NCI-H510A (cell line): ENCODE results near the gene GBX2.

ENCODE experiments used
- DNase-seq: peaks from one replicate; lab custom pipeline; 2025; lab: John Stamatoyannopoulos, UW

The GBX2 gene

DNA sequence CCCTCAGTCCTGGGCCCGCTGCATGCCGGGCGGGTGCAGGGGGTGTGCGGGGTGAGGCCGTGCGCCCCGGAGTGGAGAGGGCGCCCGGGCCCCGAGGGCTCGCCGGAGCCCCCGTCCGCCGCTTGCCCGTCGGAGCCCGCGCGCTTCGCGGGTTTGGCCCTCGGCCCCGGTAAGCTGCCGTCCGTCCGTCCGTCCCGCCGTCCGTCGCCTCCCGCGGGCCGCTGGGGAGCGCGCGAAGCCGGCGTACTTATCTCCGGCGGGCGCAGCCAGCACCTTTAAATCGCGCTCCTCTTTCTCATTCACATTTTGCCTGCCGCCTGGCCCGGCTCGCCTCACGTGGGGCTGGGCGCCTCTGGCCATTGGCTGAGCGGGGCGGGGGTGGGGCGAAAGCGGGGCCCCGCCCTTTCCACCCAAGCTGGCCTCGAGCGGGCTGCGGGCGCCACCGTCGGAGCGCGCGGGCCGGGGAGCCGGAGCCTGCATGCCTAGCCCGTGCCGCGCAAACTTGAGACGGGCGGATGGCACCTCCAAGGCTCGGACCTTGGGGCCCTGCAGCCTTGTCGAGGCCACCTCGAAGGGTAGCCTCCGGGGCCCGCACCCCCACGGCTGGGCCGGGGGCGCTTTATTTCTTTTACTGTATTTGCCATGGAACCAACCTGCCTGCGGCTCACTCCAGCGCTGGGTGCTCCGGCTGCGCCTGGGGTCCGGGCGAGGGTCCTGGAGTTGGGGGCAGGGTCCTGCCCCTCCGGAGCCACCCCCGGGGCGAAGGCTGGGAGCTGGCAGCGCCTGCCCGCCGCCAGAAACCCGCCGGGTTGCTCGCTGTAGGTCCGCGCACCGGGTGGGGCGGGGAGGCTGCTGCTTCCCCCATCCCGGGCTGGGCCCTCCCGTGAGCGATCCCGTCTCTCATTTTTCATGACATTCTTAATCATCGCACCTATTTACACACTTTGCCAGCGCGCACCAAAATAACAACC, at the start of gene GBX2:
TSS of gene GBX2 (minus strand) at position 277 of the 971 bp plus-strand sequence. CDS start 415 bp downstream, outside the sequence.
- peak; percentile 81 for DNase-seq

DNA sequence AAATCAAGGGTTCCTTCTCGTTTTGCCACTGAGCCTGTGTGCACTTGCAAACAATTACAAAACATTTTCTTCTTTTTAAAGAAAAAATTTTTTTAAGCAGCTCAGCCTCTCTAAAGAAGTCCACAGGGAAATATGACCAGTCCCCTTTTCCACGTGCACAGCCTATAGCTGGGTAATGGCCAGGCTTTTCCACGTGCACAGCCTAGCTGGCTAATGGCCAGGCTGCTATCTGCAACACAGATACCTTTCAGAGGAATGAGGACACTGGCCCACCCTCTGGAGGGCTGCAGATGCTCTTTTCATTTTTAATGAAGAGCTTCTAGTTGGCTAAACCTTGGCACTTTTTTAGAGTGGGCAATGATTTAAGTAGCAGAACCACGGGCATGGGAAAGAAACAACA, 49.7 kb upstream of the GBX2 start:
- no peak for DNase-seq

DNA sequence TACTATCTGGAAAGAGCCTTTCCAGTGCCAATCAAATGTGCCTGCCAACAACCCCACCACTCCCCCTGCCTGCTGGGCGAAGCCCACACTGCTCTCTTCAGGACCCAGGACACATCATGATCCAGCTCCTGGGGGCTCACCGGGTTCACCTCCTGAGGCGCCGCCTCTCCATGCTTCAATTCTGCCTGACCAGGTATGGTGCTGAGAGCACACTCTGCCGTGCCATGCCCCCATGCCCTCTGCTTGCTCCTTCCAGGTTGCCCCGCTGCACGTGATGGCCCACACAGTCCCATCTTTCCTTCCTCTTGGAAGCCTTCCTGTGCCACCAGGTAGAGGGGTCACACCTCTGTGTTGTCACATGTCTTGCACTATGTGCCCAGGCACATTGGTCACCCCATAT, 48.5 kb upstream of the GBX2 start:
- no peak for DNase-seq

DNA sequence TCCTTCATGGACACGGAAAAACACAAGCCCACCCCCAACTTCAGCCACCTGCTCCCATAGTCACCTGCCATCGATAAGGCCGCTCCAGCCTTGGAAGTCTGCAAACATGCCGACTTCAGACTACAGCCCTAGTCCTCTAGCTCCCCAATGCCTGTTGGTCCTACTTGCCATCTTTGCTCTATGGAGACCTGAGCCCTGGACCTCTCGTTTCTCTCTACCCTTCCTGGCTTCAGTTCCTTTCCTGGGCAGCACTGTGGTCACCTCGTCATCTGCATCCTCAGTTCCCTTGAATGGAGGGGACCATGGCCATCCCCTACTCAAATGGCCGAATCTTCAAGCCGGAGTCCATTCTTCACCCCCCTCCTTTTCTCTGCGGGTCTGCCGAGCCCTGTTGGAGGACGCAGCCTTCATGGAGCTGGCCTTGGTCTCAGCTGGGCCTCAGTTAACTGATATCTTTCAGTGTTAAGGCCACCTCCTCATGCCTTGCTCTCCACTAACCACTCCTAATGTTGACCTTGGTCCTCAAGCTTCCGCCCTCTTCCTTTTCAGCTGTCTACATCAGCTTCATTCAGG, 47.7 kb upstream of the GBX2 start:
- peak; percentile 84 for DNase-seq

DNA sequence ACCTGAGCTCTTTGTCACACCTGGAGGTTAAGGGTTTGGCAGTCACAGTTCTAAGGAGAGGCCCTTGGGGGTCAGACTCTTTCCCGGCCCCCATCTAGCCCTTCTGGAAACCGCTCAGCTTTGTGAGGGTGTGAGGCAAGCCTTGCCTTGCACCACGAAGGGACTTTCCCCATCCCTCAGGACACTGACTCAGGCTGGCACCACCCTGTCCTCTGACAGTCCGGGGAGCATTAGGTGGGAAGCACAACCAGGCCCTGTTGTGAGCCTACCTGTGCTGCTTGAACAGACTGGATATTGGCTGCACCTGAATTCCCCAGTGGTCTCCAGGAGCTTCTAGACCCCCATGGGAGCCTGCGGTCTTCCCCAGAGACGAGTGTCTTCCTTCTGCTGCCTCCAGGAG, 47.0 kb upstream of the GBX2 start:
- DNase-seq: no peak

DNA sequence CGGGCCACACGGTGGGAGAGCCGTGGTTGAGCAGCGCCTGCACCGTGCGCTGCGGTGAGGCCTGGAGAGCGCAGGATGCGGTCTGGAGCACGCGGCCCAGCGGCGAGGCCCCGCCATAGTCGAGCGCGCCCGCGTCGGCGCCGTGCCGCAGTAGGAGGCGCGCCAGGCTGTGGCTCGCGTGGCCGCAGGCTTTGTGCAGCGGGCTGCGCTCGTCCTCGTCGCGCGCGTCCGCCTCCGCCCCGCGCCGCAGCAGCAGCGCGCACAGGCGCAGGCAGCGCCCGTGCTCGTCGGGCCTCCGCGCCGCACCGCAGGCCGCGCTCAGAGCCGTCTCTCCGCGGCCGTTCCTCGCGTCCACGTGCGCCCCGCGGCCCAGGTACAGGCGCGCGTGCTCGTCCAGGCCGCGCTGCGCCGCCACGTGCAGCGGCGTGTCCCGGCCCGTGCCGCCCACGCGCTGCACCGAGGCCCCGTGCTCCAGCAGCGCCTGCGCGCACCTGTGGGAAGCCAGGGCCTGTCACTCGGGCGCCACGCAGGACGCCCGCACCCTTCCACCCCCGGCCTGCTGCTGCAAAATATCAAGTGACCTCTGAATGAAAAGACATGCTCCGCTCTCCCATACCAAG, 46.3 kb upstream of the GBX2 start:
- DNase-seq: no peak

DNA sequence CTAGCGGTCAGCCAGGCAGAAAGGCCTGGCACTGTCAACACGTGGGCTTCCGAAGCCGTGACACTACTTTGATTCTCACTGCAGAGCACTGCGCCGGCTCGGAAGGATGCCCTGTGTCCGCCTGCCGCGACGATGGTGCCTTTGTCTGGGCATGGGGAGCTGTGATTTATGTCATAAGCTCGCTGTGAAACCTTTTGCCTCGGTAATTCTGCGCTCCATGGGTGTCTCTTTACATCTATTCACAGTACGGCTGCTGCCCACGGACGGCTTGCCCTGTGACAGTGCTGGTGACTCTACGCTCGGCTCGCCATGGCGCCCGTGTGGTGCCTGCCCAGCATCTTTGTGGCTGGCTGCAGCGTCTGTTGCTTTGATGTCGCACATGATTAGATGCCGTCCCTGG, 43.1 kb upstream of the GBX2 start:
- DNase-seq: no peak

DNA sequence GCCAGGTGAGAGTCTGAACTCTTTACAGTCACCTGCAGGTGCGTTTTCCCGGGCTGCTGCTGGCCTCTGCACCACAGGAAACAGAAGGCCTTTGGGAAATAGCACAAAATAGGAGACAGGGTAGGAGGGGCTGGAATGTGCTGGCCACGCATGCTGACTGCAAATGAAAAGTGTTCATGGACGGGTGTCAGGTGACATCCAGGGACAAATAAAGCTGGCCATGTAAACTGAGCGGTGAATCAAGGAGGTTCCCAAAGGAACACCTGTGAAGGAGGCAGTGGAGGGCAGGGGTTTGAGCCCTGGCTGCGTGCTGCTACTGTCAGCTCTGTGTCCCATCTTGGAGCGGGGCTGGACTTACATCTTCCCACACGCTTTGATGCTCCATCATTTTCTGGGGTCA, 42.4 kb upstream of the GBX2 start:
- DNase-seq: peak; percentile 80

DNA sequence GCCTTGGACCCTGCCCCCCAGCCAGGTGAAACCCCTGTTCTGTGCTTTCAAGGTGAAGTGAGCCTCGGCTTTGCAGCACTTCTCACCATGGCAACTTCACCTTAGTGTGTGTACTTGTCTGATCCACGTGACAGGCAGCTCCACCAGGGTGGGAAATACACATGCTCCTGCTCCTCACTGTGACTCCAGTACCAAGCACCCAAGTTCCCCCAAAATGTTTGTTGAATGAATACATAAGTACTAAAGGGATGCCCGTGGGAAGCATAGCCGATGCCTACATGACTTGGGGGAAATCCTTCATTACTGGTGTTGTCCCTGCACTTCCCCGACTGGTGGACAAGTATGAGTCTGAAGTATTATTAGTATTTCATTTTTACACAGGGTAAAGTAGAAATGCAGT, 41.8 kb upstream of the GBX2 start:
- peak; percentile 9 for DNase-seq

DNA sequence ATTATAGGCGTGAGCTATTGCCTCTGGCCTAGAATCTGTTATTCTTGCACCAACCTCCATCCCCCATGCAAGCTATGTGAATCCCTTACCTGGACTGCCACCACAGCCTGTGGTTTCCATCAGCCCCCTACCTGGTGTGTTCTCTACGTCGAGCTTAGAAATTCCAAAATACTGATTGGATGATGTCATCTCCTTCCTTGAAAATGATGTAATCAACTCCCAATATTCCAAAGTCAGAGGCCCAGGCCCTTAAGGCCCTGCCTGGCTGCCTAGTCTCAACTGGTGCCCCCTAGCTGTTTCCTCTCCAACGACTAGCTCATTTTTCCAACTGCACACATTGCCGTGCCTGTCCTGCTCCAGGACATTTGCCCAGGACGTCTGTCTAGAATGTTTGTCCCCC, 41.3 kb upstream of the GBX2 start:
- no peak for DNase-seq

DNA sequence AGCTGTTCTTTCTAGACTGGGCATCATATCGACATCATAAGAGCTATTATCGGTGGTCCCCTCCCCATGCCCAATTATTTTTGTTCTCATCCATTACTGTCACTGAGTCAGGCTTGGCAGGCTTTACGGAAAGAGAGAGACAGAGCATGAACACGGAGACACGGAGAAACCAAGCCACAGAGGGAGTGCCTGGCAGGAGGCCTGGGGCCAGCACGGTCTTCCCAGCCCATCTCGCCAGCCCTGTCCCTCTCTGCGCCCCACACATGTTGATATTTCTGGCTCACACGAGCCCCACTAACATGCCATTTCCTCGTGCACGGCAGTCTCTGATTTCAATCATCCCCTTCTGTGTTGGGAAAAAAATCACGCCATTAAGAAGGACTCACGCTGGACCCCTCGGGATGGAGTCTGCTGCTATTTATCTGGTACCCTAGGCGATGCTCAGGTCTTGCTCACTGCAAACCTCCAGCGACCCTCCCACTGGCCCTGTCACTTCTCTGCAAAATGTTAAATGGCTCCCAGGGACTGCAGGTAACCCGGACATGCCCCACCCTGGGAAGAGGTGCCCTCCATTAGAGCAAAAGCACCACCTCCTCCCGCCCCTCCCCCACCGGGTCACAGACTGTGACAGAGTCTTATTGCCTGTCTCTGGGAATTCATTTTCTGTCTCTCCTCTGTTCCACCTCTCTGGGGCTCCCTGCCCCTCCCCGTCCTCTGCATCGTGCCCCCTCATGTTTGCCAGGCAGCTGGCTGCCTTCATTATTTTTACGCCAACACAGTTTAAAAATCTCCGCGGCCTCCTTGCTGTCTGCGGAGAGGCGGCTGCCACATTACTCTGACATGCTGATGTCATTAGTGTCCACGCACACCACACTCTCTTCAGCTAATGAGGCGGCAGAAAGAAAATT, 40.1 kb upstream of the GBX2 start:
- DNase-seq: no peak

DNA sequence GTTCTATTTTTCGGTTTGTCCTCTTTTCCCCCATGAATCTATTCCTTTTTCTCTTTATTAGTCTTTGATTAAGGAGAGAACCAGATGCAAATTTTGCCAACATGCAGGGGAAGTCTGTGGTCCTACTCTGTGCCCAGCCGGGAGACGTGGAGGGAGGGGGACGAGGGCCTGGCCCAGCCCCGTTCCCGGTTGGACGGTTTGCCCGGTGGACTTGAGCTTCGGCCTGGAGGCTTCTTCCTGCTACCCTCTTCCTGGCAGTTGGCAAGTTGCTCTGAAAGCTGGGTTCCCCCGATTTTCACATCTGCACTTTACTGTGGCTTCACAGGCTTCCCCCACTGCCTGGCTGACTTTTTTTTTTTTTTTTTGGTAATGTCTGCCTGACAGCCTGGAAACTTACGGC, 39.3 kb upstream of the GBX2 start:
- no peak for DNase-seq

DNA sequence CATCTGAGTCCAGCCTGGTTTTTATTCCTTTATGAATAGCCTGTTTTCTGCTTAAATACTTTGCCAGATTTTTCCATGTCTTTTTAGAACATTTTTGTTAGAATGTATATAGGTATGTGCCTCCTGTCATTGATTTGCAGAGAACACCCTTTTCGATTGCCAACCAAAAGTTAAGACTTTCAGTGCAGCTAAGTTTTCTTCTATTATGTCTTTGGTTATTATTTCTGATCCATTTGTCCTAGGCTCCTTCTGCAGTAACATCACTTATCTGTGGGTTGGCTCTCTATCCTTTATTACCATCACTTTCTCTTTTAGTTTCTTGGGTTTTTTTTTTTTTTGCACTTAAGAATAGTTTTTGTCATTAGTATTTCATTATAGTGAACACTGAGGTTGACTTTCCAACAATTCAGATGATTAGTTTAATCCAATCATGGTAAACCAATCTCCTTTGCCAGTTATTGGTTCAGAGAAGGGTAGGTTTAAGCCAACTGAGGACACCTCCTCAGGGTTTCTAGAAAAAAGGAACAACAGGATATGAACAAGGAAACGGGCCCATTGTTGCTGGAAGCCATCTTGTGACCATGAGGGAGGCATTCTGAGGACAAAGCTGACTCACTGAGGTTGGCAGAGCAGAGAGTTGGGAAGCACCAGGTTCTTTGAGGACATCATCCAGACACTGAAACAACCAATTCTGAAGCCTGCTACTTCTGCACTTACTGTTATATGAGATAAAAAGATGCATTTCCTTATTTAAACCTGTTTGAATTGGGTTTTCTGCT, 37.9 kb upstream of the GBX2 start:
- DNase-seq: no peak

DNA sequence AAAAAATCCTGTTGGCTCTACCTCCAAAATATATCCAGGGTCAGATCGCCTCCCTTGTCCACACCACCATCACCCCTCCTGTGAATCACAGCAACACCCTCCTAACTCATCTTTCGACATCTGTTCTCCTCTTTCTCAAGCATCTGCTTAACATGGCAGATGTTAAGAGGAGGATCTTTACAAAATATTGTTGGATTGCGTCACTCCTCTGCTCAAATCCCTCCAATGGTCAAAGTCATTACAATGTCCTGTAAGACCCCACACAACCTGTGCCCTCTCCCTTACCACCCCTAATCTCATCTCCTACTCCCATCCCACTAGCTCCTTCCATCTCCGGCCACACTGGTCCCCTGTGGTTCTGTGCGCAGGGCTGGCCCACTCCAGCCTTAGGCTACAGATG, 36.8 kb upstream of the GBX2 start:
- DNase-seq: no peak

DNA sequence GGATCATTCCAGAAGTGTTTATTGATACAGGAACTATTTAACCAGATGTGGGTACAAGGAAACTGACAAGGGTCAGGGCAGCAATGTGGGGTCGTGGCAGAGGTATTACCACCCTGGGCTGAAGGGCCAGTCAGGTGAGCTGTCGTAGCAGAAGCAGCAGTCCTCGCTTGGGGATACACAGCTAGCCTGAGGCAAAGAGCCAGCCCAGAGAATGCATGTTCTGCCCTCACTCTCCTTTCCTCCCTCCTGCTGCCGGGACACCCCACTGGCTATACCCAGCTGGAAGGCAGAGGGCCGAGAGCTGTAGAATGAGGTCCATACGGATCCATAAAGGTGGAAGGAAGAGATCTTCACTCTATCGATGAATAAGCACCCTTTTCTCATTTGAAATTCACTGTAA, 32.2 kb upstream of the GBX2 start:
- no peak for DNase-seq

DNA sequence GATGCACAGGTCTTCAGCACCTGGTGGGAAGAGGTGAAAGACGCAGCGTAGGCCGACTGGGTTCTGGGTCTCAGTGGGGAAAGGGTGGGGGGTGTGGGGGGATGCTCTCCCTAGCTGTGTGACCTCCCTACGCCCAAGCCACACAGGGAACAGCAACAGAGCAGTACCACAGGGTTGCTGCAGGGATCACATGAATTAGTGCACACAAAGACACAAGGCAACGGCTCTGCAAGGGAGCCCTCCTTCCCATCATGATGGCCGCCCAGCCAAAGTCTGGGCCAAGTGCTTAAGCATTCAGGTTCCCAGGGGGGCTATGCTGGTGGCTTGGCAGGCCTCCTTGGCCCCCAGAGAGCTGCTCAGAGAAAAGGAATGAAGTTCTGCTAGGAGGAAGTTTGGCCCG, 28.2 kb upstream of the GBX2 start:
- DNase-seq: no peak

DNA sequence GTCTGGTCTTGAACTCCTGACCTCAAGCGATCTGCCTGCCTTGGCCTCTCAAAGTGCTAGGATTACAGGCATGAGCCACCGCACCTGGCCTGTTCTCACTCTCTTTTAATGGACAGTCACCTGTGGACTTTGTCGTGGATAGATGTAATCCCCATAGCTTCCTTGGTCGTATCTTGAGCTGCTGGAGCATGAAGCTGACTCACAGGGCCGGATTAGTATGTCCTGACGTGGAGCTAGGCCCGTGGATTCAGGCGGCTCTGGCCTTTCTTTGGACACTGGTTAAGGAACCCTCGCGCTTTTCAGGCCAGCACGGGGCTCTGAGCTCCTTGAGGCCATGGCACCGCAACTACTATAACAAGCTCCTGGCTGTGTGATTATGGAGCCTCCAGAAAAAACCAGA, 27.5 kb upstream of the GBX2 start:
- no peak for DNase-seq

DNA sequence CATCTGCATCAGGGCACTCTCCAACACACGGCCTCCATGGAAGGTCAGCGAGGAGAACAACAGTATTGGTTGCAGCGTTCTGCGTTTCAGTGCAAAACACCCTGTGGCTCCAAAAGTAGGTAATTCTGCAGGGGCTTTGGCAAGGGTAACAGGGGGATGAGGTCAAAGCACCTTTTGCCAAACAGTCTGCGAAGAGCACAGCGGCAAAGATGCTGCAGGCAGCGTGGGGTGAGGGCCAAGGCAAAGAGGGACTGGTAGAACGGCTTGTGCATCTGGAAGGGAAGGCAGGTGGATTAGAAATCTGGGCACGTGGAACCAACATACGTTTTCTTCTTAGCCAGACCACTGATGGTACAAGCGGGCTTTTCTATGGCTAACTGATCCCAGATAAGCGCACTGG, 26.6 kb upstream of the GBX2 start:
- DNase-seq: no peak

DNA sequence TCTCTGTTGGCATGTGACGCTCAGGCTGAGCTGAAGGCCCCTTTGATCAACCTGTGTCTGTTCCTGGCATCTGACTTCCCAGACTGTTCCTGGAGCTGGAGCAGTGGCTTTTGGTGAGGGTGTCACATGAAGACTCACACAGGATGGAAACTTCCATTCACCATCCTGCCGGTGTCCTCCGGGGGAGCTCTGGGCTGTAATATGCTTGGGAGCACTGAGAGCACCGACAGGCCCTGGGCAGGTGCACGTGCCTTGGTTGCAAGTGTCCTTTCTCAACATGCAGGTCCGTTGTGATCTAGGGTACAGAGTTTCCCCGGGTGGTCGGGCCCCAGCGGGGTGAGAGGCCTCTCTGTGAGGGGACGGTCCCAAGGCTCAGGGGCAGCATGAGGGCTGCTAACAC, 24.8 kb upstream of the GBX2 start:
- DNase-seq: no peak

DNA sequence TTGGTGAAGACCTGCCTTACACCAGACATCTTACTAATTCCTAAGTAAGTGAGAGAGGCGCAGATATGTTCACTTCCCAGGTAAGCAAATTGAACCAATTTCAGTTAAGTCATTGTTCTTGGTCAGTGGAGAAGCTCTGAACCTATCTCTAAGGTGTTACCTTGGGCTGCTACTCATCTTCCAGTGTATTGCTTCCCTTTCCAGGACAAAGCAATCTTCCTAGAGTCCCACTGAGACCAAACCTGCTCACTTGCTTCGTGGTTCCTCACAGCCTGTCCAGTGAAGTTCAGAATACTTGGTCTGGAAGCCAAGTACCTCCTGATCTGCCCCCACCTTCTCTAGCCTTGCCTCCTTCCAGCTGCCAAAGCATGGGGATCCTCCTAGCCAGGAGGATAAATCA, 22.5 kb upstream of the GBX2 start:
- no peak for DNase-seq

DNA sequence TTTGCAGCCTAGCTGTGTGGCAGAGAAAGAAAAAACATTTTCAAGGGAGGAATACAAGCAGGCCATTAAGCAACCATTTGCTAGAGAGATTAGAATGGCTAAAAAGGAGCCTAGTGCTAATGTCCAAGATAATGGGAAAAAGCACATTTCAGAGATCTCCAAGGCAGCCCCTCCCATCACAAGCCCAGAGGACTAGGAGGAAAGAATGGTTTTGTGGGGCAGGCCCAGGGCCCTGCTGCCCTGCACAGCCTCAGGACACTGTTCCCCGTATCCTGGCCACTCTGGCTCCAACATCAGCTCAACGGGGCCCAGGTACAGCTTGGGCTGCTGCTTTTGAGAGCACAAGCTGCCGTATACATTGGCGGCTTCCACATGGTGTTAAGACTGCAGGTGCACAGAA, 16.5 kb upstream of the GBX2 start:
- DNase-seq: no peak
